Breast epithelium (tissue), 4 donors: ENCODE measurements around the gene TRAPPC10. TPM values are rescaled to one million over a fixed set of nuclear protein-coding genes. Genes with fewer than 3 reads are reported as not detected.

Source experiments
- DNase-seq, 2 donors: peaks; one replicate each; pipeline ENCODE4 v3.0.0-alpha.2; 2019; ENCODE audit warnings: low spot score in 2 of 2
- H3K27ac ChIP-seq, 2 donors: fragments of 200-600 bp; sonication (generic) in 1 of 2; one replicate each; pipeline ENCODE4 v1.5.1; 2016 to 2019; ENCODE audit warnings: mild to moderate bottlenecking in 1 of 2
- H3K27me3 ChIP-seq, 2 donors: fragments of 200-600 bp; sonication (generic) in 1 of 2; one replicate each; pipeline versions ENCODE4 v1.5.1 to v1.6.0; 2017 to 2019; ENCODE audit warnings: control low read depth in 1 of 2, mild to moderate bottlenecking in 1 of 2
- H3K36me3 ChIP-seq: fragments of 200-600 bp; one replicate; pipeline ENCODE4 v1.5.1; 2019
- H3K4me1 ChIP-seq, 2 donors: fragments of 200-600 bp; sonication (generic); one replicate each; pipeline ENCODE4 v1.5.1; 2016 to 2019; ENCODE audit warnings: control low read depth in 1 of 2
- H3K4me3 ChIP-seq, 3 donors: fragments of 200-600 bp; sonication (generic); 1 replicate in 2 of 3; 2 replicates in 1 of 3; pipeline ENCODE4 v1.5.1; 2016 to 2019; ENCODE audit warnings: mild to moderate bottlenecking in 3 of 3, moderate library complexity in 2 of 3
- H3K9me3 ChIP-seq, 2 donors: fragments of 200-600 bp; sonication (generic) in 1 of 2; one replicate each; pipeline ENCODE4 v1.5.1; 2016 to 2019; ENCODE audit warnings: control low read depth in 1 of 2
- POLR2A ChIP-seq: fragments of 450-650 bp; IDR thresholded peaks from one replicate; pipeline ENCODE4 v1.6.1; 2016; ENCODE audit warnings: antibody characterized with exemption, mild to moderate bottlenecking, moderate library complexity
- POLR2AphosphoS5 ChIP-seq, 3 donors: sonication (generic); formaldehyde crosslinking; IDR thresholded peaks; one replicate each; pipeline ENCODE4 v1.6.1; 2017; ENCODE audit warnings: antibody characterized with exemption in 3 of 3
- intact Hi-C: fragments of 100-400 bp; cut with DNase I; formaldehyde crosslinking; loops from one replicate; pipeline ENCODE4 v1.15.1; 2023; ENCODE audit warnings: low total_unique reads
- total RNA-seq, 3 donors: library from RNA; depleted of rRNA; stranded (reverse); fragments of >200 nt; gene quantifications; one replicate each; pipeline ENCODE4 v1.1.0, GENCODE V29; 2016
- TF ChIP-seq, protein P1 (sequence below), 3 donors: fragments of 450-650 bp; IDR thresholded peaks; one replicate each; pipeline ENCODE4 v1.5.1; 2016 to 2017; ENCODE audit warnings: antibody characterized with exemption in 3 of 3, mild to moderate bottlenecking in 3 of 3, moderate library complexity in 3 of 3

Gene TRAPPC10
- total RNA-seq, 3 donors from 2014 or later = 27.4 to 35.0 (median 31.1) TPM

DNA sequence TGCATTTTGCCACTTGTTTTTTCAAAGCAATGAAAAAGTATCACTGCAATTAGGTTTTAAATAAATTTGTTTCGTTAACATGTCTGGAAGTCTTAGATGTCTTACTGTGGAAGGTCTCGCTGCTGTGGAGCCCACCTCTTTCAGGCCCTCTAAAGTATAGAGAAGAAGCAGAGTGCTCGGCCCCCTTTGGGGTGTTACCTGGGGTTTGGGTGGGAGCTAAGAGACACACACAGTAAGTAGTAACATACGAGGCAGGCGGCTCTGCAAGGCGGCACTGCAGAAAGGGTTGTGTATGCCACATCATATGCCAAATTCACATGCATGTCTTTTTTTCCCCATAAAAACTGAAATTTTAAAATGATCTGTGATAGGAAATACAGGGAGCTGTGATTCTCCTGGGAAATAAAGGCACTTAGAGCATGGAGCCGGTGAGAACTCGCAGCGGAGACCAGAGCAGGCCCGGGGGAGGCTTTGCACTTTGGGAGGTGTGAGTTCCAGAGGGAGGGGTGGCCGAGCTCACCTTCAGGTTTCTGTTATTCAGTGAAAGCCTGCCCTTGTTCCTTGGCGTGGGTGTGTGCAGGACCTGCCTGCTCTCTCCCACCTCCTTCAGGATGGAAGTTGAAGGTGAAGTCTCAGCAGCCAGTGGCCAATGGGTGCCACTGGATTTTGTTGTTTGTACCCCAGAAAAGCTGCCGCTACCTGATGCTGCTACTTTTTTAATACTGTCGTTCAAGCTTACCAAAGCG is 59.4 kb downstream of the TRAPPC10 start:
- Histone ChIP-seq H3K4me1 (no peaks in the 10 kb centered on the region), H3K27ac (no peak overlapping the region), H3K36me3 (no peaks in the 10 kb centered on the region), H3K27me3 (no peaks in the 10 kb centered on the region), H3K4me3 (no peak overlapping the region), H3K9me3 (no peaks in the 10 kb centered on the region)
- intact Hi-C loops = loop anchor here (5.0 kb wide), 1 partner anchor 221 kb away; no protein-coding TSS in a partner anchor
- no peak for DNase-seq
- TF ChIP-seq POLR2AphosphoS5 (IDR thresholded peaks at IDR 0.05) (no peak), POLR2A (no peak)
- TF ChIP-seq, protein P1, sequence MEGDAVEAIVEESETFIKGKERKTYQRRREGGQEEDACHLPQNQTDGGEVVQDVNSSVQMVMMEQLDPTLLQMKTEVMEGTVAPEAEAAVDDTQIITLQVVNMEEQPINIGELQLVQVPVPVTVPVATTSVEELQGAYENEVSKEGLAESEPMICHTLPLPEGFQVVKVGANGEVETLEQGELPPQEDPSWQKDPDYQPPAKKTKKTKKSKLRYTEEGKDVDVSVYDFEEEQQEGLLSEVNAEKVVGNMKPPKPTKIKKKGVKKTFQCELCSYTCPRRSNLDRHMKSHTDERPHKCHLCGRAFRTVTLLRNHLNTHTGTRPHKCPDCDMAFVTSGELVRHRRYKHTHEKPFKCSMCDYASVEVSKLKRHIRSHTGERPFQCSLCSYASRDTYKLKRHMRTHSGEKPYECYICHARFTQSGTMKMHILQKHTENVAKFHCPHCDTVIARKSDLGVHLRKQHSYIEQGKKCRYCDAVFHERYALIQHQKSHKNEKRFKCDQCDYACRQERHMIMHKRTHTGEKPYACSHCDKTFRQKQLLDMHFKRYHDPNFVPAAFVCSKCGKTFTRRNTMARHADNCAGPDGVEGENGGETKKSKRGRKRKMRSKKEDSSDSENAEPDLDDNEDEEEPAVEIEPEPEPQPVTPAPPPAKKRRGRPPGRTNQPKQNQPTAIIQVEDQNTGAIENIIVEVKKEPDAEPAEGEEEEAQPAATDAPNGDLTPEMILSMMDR (IDR thresholded peaks at IDR 0.05) = no peak

DNA sequence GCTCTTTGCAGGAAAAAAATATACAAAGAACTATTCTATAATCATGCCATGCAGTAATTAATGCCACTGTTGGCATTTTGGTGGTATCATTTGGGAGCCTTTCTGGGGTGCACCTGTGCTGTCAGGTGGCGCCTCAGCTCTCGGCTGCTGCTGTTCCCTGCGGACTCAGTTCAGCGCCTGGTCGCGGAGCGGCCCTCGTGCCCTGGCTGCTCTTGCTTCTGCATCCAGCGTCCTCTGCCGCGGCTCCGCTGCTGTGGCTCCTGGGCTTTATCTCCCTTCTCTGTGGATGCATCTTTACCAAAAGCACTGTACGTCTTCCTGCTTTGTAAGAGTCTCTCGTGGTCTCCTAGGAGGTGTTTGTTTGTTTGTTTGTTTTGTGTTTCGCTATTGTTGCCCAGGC is 60.0 kb downstream of the TRAPPC10 start:
- no peaks in the 10 kb centered on the region for H3K27me3 ChIP-seq
- H3K4me3 ChIP-seq = no peak overlapping the region
- intact Hi-C loops = loop anchor here (5.0 kb wide), 1 partner anchor 220 kb away; no protein-coding TSS in a partner anchor
- no peak overlapping the region for H3K27ac ChIP-seq
- no peaks in the 10 kb centered on the region for H3K4me1 ChIP-seq
- TF ChIP-seq POLR2A = no peak
- H3K9me3 ChIP-seq = no peaks in the 10 kb centered on the region
- H3K36me3 ChIP-seq = no peaks in the 10 kb centered on the region
- DNase-seq = no peak

DNA sequence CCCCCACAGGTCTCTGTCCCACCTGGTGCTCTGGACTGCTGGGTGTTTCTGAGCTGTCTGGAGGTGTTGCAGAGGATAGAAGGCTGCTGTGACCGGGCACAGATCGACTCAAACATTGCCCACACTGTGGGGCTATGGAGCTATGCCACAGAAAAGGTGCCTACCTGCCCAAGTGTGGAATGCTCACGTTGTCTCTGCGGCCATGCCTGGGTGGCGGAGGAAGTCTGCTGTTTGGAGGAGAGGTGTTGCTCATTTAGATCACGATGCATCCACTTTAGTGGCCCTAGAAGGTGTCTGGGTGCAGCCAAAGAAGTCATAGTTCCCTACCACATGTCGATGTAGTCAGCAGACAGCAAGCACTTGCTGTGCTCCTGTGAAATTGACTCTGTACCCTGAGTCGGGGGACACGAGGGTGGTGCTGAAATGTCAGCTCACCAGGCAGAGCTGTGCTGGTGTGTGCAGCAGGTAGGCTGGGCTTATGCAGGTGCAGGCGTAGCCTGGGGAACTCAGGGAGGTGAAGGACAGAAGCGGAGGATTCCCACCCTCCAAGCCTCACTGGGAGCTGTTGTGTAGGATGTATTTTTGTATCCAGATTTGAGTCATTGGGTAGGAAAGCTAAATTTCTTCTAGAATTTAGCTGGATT is 62.3 kb downstream of the TRAPPC10 start:
- Histone ChIP-seq H3K4me3 (no peak overlapping the region), H3K4me1 (no peaks in the 10 kb centered on the region), H3K36me3 (no peaks in the 10 kb centered on the region), H3K9me3 (no peaks in the 10 kb centered on the region), H3K27ac (no peak overlapping the region), H3K27me3 (no peaks in the 10 kb centered on the region)
- DNase-seq = no peak
- intact Hi-C loops = loop anchor here (5.0 kb wide), 1 partner anchor 218 kb away; no protein-coding TSS in a partner anchor
- TF ChIP-seq POLR2AphosphoS5 (IDR thresholded peaks at IDR 0.05) (no peak), POLR2A (no peak)
- TF ChIP-seq, protein P1 (IDR thresholded peaks at IDR 0.05) = no peak

DNA sequence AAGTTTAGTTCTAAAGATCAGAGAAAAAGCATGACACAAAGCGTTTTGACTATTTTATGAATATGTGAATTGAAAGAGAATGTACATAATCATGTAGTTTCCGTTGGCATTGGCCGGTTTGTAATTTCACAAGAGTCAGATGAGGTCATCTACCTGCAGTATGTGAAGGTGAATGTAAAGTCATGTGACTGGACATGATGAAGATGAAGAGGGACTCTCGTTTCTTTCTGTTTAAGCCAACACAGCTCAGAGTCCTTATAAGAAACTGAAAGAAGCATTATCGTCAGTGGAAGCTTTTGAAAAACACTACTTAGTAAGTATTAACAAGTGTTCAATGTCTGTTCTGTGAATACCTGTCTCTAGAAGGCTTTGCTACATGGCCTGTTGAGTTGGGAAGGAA is 64.2 kb downstream of the TRAPPC10 start:
- Histone ChIP-seq H3K27ac (no peak overlapping the region), H3K9me3 (no peaks in the 10 kb centered on the region), H3K27me3 (no peaks in the 10 kb centered on the region), H3K36me3 (peaks cover 3% of the 10 kb centered on the region), H3K4me1 (no peaks in the 10 kb centered on the region), H3K4me3 (no peak overlapping the region)
- no peak for DNase-seq
- TF ChIP-seq, protein P1 (IDR thresholded peaks at IDR 0.05) = no peak
- TF ChIP-seq POLR2A (no peak), POLR2AphosphoS5 (IDR thresholded peaks at IDR 0.05) (no peak)
- intact Hi-C loops = no loop called here

DNA sequence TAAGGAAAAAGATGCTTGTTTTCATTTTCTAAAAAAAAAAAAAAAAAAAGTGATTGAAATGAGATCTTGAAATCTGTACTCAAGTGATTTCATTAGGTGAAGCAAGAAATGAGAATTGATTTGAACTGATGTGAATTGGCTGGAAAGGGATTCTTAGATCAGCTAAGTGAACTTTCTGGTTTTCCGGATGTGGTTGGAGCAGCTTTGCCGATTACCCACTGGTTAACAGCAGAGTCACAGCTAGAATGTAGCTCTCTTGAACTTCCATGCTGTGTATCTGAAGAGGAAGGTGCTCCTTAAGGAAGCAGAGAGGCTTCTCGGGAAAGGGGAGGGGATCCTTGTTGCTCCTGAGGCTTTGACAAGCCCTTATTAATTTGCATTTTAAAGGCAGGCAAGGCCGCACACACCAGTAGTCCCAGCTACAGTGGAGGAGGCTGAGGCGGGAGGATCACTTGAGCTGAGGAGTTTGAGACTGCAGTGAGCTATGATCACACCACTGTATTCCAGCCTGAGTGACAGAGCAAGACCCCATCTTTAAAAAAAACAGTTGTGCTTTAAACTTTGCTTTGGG is 66.4 kb downstream of the TRAPPC10 start:
- intact Hi-C loops = no loop called here
- no peak for DNase-seq
- Histone ChIP-seq H3K4me1 (peaks cover 0 to 8% of the 10 kb centered on the region in 2 donors), H3K27ac (no peak overlapping the region), H3K9me3 (no peaks in the 10 kb centered on the region), H3K4me3 (no peak overlapping the region), H3K36me3 (peaks cover 3% of the 10 kb centered on the region), H3K27me3 (no peaks in the 10 kb centered on the region)
- TF ChIP-seq POLR2AphosphoS5 (IDR thresholded peaks at IDR 0.05) = no peak
- TF ChIP-seq POLR2A = no peak
- TF ChIP-seq, protein P1 (IDR thresholded peaks at IDR 0.05) = no peak
